A204.1 (cell line): Measurements from ENCODE around the gene TOPAZ1.
"Not testable (repeated sequence)": the region's sequence is repeated elsewhere in the genome, so short reads cannot be mapped to it uniquely, and the experiment has no call there.

Experiments used
- FAIRE-seq: peaks from 2 replicates; lab custom pipeline; 2012; peaks lifted over from hg19 to GRCh38; lab: Jason Lieb, UNC

The TOPAZ1 gene

GRCh38 chr3:44334326-44334725, 92.6 kb downstream of the TOPAZ1 start:
- FAIRE-seq: no peak

GRCh38 chr3:44337248-44337785, 95.6 kb downstream of the TOPAZ1 start:
- no peak for FAIRE-seq

DNA sequence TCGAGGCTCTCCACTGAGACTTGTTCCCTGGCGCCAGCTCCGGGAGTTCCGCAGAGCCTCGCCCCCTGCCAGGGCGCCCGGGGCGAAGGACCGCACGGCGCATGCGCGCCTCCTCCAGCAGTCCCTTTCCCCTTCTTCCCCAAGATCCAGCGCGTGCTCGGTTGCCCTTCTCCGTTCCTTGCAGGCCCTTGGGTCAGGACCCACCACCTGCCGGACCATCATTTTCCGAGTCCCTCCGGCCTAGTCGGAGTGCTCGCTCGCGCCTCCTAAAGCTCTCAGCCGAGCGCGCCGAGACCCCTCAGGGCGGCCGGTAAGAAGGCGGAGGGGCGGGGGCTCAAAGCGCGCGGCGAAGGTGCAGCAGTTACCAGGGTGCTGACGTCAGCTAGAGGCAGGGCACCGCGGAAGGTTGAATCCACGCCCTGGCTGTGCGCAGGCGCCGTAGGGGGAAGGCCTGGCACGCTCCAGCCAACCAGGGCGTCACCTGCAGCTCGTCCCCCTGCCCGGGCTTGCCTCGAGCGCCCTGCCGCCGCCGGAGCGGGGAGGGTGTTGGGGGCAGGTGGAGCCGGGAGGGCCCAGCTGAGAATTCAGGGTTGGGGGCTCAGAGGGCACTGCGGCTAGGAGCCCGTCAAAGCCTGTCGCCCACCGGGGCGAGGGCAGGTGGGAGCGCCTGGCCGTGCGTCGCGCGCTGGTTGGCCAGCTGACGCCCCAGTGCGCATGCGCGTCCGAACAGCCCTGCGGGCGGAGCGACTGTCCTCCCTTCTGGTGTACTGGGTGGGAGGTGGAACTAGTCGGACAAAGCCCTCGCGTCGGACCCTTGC, 96.5 kb downstream of the TOPAZ1 start, which contains the start of gene TCAIM:
Gene TCAIM (plus strand): TSS at position 757 of the 818 bp plus-strand sequence. CDS start 16,017 bp downstream, outside the sequence.
- no peak for FAIRE-seq

- no peak for FAIRE-seq
Observed at GRCh38 chr3:44338828-44339127, 97.1 kb downstream of the TOPAZ1 start.

- no peak for FAIRE-seq
Observed at GRCh38 chr3:44339181-44340057, 97.7 kb downstream of the TOPAZ1 start.

- FAIRE-seq: no peak
Observed at GRCh38 chr3:44340058-44340395, 98.3 kb downstream of the TOPAZ1 start.

GRCh38 chr3:44342176-44342790, 100.6 kb downstream of the TOPAZ1 start:
- FAIRE-seq: no peak

GRCh38 chr3:44343421-44343820, 101.7 kb downstream of the TOPAZ1 start:
- no peak for FAIRE-seq

DNA sequence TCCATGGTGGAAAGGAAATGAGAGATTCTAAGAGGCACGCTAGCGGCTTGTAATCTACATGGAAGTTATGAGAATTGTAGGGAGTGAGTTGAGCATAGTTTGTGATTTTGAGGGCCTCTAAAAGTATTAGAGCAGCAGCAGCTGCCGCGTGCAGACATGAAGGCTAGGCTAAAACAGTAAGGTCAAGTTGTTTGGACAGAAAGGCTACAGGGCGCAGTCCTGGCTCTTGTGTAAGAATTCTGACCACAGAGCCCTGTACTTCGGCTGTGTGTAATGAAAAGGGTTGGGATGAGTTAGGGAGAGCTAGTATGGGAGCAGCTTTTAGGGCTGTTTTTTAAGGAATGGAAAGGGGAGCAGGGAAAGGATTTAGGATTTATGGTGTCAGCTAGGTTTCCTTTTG, 104.9 kb downstream of the TOPAZ1 start:
- not testable (repeated sequence) for FAIRE-seq

- no peak for FAIRE-seq
Observed at GRCh38 chr3:44348993-44349392, 107.3 kb downstream of the TOPAZ1 start.

DNA sequence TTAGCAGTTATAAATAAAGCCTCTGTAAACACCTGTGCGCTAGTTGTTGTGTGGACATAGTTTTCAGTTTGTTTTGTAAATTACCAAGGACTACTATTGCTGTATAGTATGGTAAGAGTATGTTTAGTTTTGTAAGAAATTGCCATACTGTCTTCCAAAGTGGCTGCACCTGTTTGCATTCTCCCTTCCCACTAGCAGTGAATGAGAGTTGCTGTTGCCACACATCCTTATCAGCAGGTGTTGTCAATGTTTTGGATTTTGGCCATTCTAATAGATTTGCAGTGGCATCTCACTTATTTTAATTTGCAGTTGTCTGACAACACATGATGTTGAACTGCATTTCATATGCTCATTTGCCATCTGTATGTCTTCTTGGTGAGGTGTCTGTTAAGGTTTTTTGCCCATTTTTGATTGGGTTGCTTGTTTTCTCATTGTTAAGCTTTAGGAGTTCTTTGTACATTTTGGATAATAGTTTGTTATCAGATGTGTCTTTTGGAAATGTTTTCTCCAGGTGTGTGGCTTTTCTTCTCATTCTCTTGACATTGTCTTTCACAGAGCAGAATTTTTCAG, 111.8 kb downstream of the TOPAZ1 start:
- no peak for FAIRE-seq

DNA sequence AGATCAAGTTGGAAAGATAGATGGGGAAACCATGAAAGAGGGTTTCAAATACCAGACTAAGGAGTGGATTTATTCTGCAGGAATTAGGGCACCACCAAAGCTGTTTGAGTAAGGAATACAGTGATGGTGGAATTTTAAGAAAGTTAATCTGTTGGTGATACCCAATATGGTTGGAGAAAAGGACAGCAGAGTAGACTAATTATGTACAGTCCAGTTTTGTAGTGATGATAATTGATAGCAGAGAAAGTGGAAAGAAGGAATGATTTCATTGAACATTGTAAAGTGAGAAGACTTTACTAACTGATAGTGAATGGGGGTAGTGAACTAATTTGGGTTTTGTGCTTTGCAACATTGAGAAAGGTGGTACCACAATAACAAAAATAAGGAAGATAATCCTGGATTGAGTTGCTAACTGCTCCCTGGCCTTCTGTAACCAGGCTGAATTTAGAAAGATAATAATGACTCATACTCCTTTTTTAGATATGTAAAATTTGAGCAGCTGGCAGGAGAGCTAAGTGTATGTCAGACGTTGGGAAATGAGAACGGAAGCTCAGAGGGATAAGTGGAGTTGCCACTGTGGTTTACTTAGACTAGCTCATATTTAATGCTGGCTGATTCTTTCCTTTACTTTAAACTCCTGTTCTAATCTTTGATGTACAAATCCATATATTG, 113.8 kb downstream of the TOPAZ1 start:
- FAIRE-seq: no peak

- FAIRE-seq: no peak
Observed at GRCh38 chr3:44359146-44359751, 117.6 kb downstream of the TOPAZ1 start.

GRCh38 chr3:44363591-44363990, 121.9 kb downstream of the TOPAZ1 start:
- FAIRE-seq: no peak

DNA sequence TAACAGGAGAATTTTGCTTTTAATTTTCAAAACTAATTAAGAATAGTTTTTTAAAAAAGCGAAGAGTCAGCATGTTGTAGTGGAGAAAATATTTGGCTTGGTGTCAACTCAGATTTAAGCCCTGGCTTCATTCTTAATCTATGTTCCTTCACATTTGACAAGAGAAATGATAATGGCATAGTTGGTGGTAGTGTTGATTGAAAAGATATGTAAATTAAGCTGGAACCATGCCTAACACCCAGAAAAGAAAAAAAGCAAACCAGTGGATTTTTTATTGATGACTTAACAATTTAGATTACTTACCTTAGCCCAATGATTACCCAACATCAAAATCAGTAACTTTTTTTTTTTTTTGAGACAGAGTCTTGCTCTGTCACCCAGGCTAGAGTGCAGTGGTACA, 124.3 kb downstream of the TOPAZ1 start:
- no peak for FAIRE-seq

GRCh38 chr3:44375450-44375849, 133.8 kb downstream of the TOPAZ1 start:
- FAIRE-seq: no peak
